ENCODE measurements around the gene IFT57.
"Not testable (repeated sequence)": the region's sequence is repeated elsewhere in the genome, so short reads cannot be mapped to it uniquely, and the experiment has no call there.

IFT57 gene

DNA sequence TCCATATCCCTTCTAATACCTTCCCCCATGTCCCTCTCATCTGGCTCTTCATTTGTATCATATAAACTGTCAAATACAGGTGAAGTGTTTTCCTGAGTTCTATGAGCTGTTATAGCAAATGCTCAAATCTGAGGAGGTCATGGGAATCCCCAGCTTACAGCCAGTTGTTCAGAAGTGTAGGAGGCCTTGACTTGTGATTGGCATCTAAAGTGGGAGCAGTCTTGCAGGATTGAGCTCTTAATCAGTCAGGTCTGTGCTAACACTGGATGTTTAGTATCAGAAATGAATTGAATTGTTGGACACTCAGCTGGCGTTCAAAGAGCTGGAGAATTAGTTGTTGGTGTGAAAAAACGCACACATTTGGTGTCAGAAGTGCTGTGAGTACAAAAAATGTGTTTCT, 65.0 kb downstream of the IFT57 start:
- DNase-seq = no peak

- DNase-seq = no peak
Observed at GRCh38 chr3:108156312-108156853, 65.8 kb downstream of the IFT57 start.

DNA sequence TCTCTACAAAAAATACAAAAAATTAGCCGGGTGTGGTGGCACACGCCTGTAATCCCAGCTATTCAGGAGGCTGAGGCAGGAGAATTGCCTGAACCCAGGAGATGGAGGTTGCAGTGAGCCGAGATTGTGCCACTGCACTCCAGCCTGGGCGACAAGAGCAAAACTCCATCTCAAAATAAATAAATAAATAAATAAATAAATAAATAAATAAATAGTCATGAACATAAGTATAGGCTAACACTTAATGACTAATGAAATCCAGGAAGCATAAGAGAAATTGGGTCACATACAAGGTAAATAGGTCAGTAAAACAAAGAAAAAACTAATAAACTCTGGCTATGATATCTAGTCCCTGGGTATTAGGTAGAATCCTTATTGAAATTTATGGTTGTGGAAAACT, 66.6 kb downstream of the IFT57 start:
- not testable (repeated sequence) for DNase-seq

GRCh38 chr3:108153451-108153981, 68.7 kb downstream of the IFT57 start:
- no peak for DNase-seq

DNA sequence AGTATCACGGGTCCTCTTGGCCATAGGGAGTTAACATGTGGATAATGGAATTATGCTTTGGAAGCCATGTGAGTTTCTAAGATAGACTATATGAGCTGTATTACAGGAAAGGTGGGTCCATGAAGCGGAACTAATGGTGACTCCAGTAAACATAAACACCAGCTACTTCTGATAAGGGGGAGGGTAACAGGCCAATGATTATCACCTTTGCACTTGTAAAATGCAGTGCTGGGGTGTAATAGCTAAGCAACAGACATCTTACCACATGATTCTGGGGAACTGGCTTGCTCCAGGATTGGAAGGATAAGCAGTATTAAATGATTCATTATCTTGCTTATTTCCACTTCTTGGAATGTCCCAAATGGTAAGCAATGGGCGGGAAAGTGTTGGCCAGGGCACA, 70.0 kb downstream of the IFT57 start:
- no peak for DNase-seq

- DNase-seq = no peak
Observed at GRCh38 chr3:108150200-108150599, 72.0 kb downstream of the IFT57 start.

- no peak for DNase-seq
Observed at GRCh38 chr3:108146139-108146538, 76.1 kb downstream of the IFT57 start.

- no peak for DNase-seq
Observed at GRCh38 chr3:108145578-108145977, 76.6 kb downstream of the IFT57 start.

GRCh38 chr3:108137460-108137814, 84.8 kb downstream of the IFT57 start:
- no peak for DNase-seq

DNA sequence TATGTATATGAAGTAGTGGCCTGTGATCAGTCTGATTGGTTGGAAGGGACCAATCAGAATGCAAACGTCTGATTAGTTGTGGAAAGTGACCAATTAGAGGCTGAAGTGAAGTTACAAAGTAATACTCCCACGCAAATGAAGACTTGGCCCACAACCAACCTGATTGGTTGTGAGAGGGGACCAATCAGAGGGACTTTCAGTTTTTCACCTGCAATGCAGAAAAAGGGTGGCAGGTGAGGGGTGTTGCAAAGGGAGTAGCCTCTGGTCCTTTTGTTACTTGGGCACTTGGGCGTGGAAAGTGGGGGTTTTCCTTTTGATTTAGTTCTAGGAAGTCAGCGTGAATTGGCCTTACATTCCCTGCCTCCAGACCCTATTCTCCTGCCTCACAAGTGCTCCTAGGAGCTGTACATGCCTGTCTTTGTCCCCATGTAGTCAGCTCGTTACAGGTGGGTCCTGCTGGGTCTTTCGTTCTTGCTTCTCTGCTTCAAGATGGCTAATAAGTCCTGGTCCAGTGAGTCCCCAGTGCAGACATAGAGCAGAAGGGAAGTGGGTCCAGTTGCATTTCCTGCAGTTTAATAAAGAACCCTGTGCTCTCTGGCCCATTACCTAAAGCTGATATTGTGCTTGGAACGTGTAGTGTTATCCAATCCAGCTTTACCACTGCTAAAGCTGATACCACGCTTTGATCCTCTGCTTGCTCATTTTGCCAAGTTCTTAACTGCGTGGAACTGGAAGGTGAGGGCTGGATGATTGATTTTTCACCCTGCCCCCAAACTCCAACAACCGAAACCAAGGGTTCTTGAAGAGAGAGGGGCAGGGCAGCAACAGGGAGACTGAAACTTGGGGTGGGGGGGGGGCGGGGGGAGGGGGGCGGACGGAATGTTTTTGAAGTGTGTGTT, 85.4 kb downstream of the IFT57 start:
- DNase-seq = no peak

DNA sequence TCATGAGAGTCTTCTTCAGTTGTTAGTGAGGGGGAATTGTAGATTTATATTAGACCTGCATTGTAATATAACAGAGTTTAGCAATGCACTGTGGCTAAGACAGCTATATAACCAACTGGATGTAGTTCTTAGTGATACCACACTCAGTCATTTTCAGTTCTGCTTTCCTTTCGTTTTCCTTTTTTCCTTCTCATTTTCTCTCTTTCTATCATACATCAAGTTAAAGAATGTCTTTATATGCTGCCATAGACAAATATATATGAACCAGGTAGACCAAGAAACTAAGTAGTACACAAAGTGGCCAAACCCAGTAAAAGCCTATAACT, 87.7 kb downstream of the IFT57 start:
- no peak for DNase-seq

- no peak for DNase-seq
Observed at GRCh38 chr3:108133858-108134554, 88.2 kb downstream of the IFT57 start.

GRCh38 chr3:108133048-108133369, 89.2 kb downstream of the IFT57 start:
- DNase-seq = no peak

- no peak for DNase-seq
Observed at GRCh38 chr3:108131475-108132134, 90.6 kb downstream of the IFT57 start.

DNA sequence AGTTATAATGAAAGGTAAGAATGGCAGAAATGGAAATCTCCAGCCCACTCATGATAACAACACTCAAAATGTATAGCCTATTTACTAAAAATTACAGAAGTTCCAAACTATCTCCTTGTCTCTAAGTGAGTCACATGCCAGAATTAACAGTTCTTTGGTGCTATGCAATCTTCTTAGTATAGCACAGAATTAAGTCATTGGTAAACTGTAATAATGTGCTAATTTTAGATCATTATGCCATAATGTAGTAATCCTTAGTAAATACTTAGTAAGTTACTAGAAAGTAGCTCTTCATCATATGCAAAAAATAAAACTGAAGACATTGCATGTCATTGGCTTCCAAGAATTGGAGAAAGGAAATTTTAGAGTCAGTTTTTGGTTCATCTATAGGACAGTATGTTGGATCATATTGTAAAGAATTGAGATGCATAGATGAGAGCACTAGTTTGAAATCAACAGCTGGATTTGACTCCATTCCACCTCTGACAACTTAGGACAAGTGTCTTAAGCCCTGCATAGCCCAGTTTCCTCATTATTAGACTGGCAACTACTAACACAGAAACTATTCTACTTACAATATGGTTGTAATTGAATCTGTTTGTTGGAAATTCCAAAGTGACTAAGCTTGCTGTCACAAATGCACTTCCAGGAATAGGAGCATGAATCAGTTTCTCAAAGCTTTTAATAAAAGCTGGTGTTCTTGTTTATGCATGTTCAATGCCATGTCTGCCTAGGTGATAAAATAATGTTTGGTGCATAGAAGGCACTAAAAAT, 91.3 kb downstream of the IFT57 start:
- DNase-seq = no peak

- no peak for DNase-seq
Observed at GRCh38 chr3:108130236-108130635, 92.0 kb downstream of the IFT57 start.

DNA sequence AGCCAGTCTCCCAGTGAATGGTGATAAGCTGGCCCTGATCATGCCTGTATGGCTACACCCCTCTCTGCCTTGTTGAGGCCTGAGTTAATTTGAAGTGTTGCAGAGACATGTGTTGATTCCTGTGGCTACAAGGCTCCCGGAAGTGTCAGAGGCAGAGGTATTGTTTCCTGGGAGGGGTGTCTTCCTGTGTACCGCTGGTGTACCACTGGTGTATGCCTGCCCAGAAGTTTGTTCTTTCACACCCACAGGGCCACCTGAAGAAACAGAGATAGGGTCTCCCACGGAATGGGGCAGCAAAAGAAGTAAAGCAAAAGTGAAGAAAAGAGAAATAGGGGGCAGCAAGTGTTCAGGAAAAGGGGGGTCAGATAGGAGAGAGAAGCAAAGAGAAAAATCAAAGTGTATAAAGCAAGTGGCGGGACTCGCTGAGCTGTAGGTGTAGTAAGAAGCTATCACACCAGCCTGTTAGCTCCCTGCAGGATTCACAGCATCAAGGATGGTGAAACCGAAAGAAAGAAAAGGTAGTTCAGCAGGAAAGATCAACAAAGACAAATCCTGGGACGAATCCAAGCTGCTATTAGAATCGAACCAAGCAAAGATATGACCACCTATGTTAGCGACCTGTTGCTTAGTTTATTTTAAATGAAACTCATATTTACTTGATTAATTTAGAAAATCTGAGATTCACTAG, 94.8 kb downstream of the IFT57 start:
- DNase-seq = no peak

GRCh38 chr3:108126348-108126747, 95.9 kb downstream of the IFT57 start:
- no peak for DNase-seq

DNA sequence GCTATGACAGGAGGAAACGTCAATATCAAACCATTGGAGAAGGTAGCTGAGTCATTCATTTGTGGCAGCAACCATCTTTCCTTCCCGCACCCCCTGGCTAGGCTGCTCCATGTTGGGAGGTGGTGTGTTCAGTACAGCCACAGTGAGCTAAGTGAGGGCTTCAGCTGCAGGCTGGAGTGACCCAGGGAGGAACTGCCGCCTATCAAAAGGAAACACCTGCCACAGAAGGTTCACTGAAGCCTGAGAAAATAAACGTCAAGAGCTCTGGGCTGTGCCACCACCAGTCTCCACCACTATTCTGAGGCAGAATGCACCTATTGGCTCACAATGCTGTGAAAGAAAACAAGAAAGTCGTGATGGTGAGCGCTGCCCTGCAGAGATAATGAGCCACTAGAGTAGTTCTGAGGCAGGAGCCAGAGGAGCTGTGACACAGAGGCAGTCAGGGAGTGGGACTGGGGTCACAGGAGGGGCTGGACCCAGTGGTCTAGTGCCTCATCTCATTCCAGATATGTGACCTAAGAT, 96.6 kb downstream of the IFT57 start:
- no peak for DNase-seq

DNA sequence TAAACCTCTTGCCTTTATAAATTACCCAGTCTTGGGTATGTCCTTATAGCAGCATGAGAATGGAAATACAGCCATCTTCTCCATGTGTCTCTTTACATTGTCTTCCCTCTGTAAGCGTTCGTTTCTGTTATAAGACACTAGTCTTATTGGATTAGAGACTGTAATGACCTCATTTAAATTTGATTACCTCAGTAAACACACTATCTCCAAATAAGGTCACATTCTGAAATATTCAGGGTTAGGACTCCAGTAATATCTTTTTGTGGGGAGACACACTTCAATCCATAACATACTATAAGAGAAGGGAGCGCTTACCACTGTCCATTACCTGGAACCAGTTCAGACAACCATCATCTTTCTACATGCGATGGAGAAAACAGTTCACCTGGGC, 97.1 kb downstream of the IFT57 start:
- DNase-seq = no peak

DNA sequence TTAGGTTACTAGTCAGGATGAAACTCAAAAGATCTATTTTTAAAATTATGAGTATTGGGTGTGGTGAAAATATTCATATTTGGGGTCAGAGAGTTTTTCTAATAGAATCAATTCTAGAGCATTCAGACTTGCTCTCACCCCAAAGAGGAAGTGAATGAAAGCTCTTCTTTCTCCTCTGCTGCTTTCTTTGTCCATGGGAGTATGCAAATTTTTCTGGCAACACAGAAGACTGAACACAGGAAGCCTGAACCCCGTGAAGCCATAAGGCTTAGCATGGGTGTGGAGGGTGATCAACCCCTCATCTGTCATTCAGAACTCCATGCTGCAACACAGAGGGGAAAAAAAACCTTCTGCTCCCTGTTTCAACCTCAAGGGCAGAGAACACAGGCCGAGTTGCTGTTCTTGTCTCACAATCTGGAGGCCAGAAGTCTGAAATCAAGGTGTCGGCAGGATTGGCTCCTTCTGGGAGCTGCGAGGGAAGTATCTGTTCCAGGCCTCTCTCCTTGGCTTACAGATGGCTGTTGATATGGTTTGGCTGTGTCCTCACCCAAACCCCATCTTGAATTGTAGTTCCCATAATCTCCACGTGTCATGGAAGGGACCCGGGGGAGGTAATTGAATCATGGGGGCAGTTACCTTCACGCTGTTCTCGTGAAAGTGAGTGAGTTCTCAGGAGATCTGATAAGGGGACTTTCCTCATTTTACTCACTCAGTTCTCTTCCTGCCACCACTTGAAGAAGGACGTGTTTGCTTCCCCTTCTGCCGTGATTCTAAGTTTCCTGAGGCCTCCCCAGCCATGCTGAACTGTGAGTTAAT, 97.7 kb downstream of the IFT57 start:
- peak; percentile 14 for DNase-seq
